ENCODE data around the gene ACP4. TPM values are rescaled to one million over a fixed set of nuclear protein-coding genes. Genes with fewer than 3 reads are reported as not detected.
A peak's percentile ranks its signal among the peaks of the same experiment; 100 is the strongest.

The ACP4 gene
- total RNA-seq, 1 experiment from 2014 or later: not detected

GRCh38 chr19:50815439-50815838 lies 25.2 kb downstream of the ACP4 start:
- Histone ChIP-seq H3K27me3 (replicated peaks) (peaks cover 22% of the 10 kb centered on the region), H3K9me3 (replicated peaks) (no peaks in the 10 kb centered on the region), H3K4me3 (no peak overlapping the region)

GRCh38 chr19:50817941-50818858 lies 28.0 kb downstream of the ACP4 start:
- Histone ChIP-seq H3K9me3 (replicated peaks) (no peaks in the 10 kb centered on the region), H3K27me3 (replicated peaks) (peaks cover 39% of the 10 kb centered on the region), H3K4me1 (replicated peaks) (no peaks in the 10 kb centered on the region; the same call in 1 of the 2 replicates), H3K36me3 (no peaks in the 10 kb centered on the region), H3K27ac (no peak overlapping the region), H3K4me3 (peak overlapping the region; percentile 19; the same call in 1 of the 2 replicates)
- DNase-seq (ENCODE audit: low read depth in 1 of 2, low spot score in 2 of 2): peak in 1 of 2 experiments; percentile 63

More at GRCh38 chr19:50815439-50815838, 25.2 kb downstream of the ACP4 start:
- no peak for DNase-seq (ENCODE audit: low read depth in 1 of 2, low spot score in 2 of 2)
- Histone ChIP-seq H3K36me3 (no peaks in the 10 kb centered on the region), H3K4me1 (replicated peaks) (no peaks in the 10 kb centered on the region; the same call in 1 of the 2 replicates), H3K27ac (no peak overlapping the region)

GRCh38 chr19:50818859-50819472 lies 28.8 kb downstream of the ACP4 start:
- no peak for DNase-seq (ENCODE audit: low read depth in 1 of 2, low spot score in 2 of 2)
- Histone ChIP-seq H3K9me3 (replicated peaks) (no peaks in the 10 kb centered on the region), H3K4me1 (replicated peaks) (no peaks in the 10 kb centered on the region; the same call in 1 of the 2 replicates), H3K27ac (no peak overlapping the region), H3K27me3 (replicated peaks) (peaks cover 39% of the 10 kb centered on the region), H3K4me3 (no peak overlapping the region), H3K36me3 (no peaks in the 10 kb centered on the region)

GRCh38 chr19:50819636-50820035 lies 29.4 kb downstream of the ACP4 start:
- DNase-seq (ENCODE audit: low read depth in 1 of 2, low spot score in 2 of 2): no peak

GRCh38 chr19:50820086-50820485 lies 29.9 kb downstream of the ACP4 start:
- no peak overlapping the region for H3K4me3 ChIP-seq
- no peaks in the 10 kb centered on the region for H3K9me3 ChIP-seq (replicated peaks)
- peaks cover 37% of the 10 kb centered on the region for H3K27me3 ChIP-seq (replicated peaks)
- H3K36me3 ChIP-seq: no peaks in the 10 kb centered on the region
- H3K4me1 ChIP-seq (replicated peaks): no peaks in the 10 kb centered on the region; the same call in 1 of the 2 replicates
- no peak overlapping the region for H3K27ac ChIP-seq
- no peak for DNase-seq (ENCODE audit: low read depth in 1 of 2, low spot score in 2 of 2)

More at GRCh38 chr19:50819636-50820035, 29.4 kb downstream of the ACP4 start:
- H3K4me1 ChIP-seq (replicated peaks): no peaks in the 10 kb centered on the region; the same call in 1 of the 2 replicates
- H3K27ac ChIP-seq: no peak overlapping the region
- H3K9me3 ChIP-seq (replicated peaks): no peaks in the 10 kb centered on the region
- H3K27me3 ChIP-seq (replicated peaks): peaks cover 39% of the 10 kb centered on the region
- H3K36me3 ChIP-seq: no peaks in the 10 kb centered on the region
- H3K4me3 ChIP-seq: no peak overlapping the region

- Histone ChIP-seq H3K4me1 (replicated peaks) (no peaks in the 10 kb centered on the region; the same call in 1 of the 2 replicates), H3K4me3 (no peak overlapping the region), H3K27me3 (replicated peaks) (peaks cover 33% of the 10 kb centered on the region), H3K9me3 (replicated peaks) (no peaks in the 10 kb centered on the region), H3K36me3 (no peaks in the 10 kb centered on the region), H3K27ac (no peak overlapping the region)
- no peak for DNase-seq (ENCODE audit: low read depth in 1 of 2, low spot score in 2 of 2)
Observed at GRCh38 chr19:50820549-50821247, 30.5 kb downstream of the ACP4 start.

GRCh38 chr19:50821248-50821612 lies 31.0 kb downstream of the ACP4 start:
- Histone ChIP-seq H3K27me3 (replicated peaks) (peaks cover 33% of the 10 kb centered on the region), H3K27ac (no peak overlapping the region), H3K36me3 (no peaks in the 10 kb centered on the region), H3K4me3 (no peak overlapping the region), H3K9me3 (replicated peaks) (no peaks in the 10 kb centered on the region), H3K4me1 (replicated peaks) (no peaks in the 10 kb centered on the region; the same call in 1 of the 2 replicates)
- DNase-seq (ENCODE audit: low read depth in 1 of 2, low spot score in 2 of 2): no peak

- Histone ChIP-seq H3K4me1 (replicated peaks) (no peaks in the 10 kb centered on the region; the same call in 1 of the 2 replicates), H3K9me3 (replicated peaks) (no peaks in the 10 kb centered on the region), H3K27ac (no peak overlapping the region), H3K4me3 (no peak overlapping the region), H3K36me3 (no peaks in the 10 kb centered on the region), H3K27me3 (replicated peaks) (peaks cover 33% of the 10 kb centered on the region)
- DNase-seq (ENCODE audit: low read depth in 1 of 2, low spot score in 2 of 2): no peak
Observed at GRCh38 chr19:50821622-50822021, 31.4 kb downstream of the ACP4 start.

- Histone ChIP-seq H3K36me3 (no peaks in the 10 kb centered on the region), H3K27ac (no peak overlapping the region), H3K4me3 (no peak overlapping the region), H3K9me3 (replicated peaks) (no peaks in the 10 kb centered on the region), H3K4me1 (replicated peaks) (no peaks in the 10 kb centered on the region; the same call in 1 of the 2 replicates), H3K27me3 (replicated peaks) (peaks cover 33% of the 10 kb centered on the region)
- DNase-seq (ENCODE audit: low read depth in 1 of 2, low spot score in 2 of 2): no peak
Observed at GRCh38 chr19:50822661-50823208, 32.5 kb downstream of the ACP4 start.

GRCh38 chr19:50823389-50824042 lies 33.3 kb downstream of the ACP4 start, which contains the start of gene KLK1:
KLK1 (minus strand) TSS chr19:50823787; CDS start chr19:50823748, 39 bp downstream.
- Histone ChIP-seq H3K9me3 (replicated peaks) (no peaks in the 10 kb centered on the region), H3K4me3 (no peak within 1 kb of the TSS), H3K27ac (no peak within 1 kb of the TSS), H3K27me3 (replicated peaks) (peaks cover 28% of the 10 kb centered on the region), H3K4me1 (replicated peaks) (no peaks in the 10 kb centered on the region), H3K36me3 (no peaks in the 10 kb centered on the region)
- no peak for DNase-seq (ENCODE audit: low read depth in 1 of 2, low spot score in 2 of 2)

- Histone ChIP-seq H3K27ac (no peak overlapping the region), H3K4me1 (replicated peaks) (no peaks in the 10 kb centered on the region), H3K9me3 (replicated peaks) (no peaks in the 10 kb centered on the region), H3K27me3 (replicated peaks) (peaks cover 9% of the 10 kb centered on the region; the same call in 1 of the 2 replicates), H3K4me3 (no peak overlapping the region), H3K36me3 (no peaks in the 10 kb centered on the region)
- no peak for DNase-seq (ENCODE audit: low read depth in 1 of 2, low spot score in 2 of 2)
Observed at GRCh38 chr19:50826492-50827240, 36.5 kb downstream of the ACP4 start.

- H3K27ac ChIP-seq: no peak overlapping the region
- H3K4me3 ChIP-seq: no peak overlapping the region
- H3K4me1 ChIP-seq (replicated peaks): no peaks in the 10 kb centered on the region
- 0 out of 2 replicates have a peak, but pooled peaks cover 4% of the 10 kb centered on the region for H3K27me3 ChIP-seq (replicated peaks)
- no peak for DNase-seq (ENCODE audit: low read depth in 1 of 2, low spot score in 2 of 2)
- H3K9me3 ChIP-seq (replicated peaks): no peaks in the 10 kb centered on the region
- H3K36me3 ChIP-seq: no peaks in the 10 kb centered on the region
Observed at GRCh38 chr19:50827476-50827875, 37.3 kb downstream of the ACP4 start.
